Subcutaneous abdominal adipose tissue (tissue), 5 donors: ENCODE measurements around the gene ALDH8A1.
"Not testable (repeated sequence)": the region's sequence is repeated elsewhere in the genome, so short reads cannot be mapped to it uniquely, and the experiment has no call there.

Source experiments
- H3K27ac ChIP-seq: one replicate; pipeline ENCODE4 v1.7.0; 2013; ENCODE audit warnings: low read depth, mild to moderate bottlenecking, inconsistent platforms, low read length, moderate library complexity
- H3K27me3 ChIP-seq, 5 donors: one replicate each; pipeline ENCODE4 v1.7.0; 2013; ENCODE audit warnings: low read length in 5 of 5, inconsistent platforms in 1 of 5; ENCODE audit not compliant: control insufficient read depth in 5 of 5, insufficient read depth in 4 of 5
- H3K36me3 ChIP-seq, 5 donors: one replicate each; pipeline ENCODE4 v1.7.0; 2013; ENCODE audit warnings: low read length in 5 of 5; ENCODE audit not compliant: control insufficient read depth in 5 of 5, insufficient read depth in 5 of 5
- H3K4me1 ChIP-seq, 5 donors: one replicate each; pipeline ENCODE4 v1.7.0; 2013; ENCODE audit warnings: low read length in 5 of 5, mild to moderate bottlenecking in 3 of 5, moderate library complexity in 1 of 5; ENCODE audit not compliant: control insufficient read depth in 5 of 5, insufficient read depth in 5 of 5
- H3K4me3 ChIP-seq, 5 donors: one replicate each; pipeline ENCODE4 v1.7.0; 2013; ENCODE audit warnings: low read length in 5 of 5, low read depth in 1 of 5
- H3K9ac ChIP-seq, 5 donors: one replicate each; pipeline ENCODE4 v1.7.0; 2013; ENCODE audit warnings: low read length in 5 of 5, mild to moderate bottlenecking in 4 of 5, moderate library complexity in 3 of 5
- H3K9me3 ChIP-seq, 5 donors: one replicate each; pipeline ENCODE4 v1.7.0; 2013; ENCODE audit warnings: low read length in 5 of 5; ENCODE audit not compliant: control insufficient read depth in 5 of 5
- donor health status: healthy.
- donor health status: healthy.
- donor health status: healthy.
- donor health status: healthy.
- donor health status: healthy.

The ALDH8A1 gene

GRCh38 chr6:134902074-134902861 lies 47.6 kb downstream of the ALDH8A1 start:
- Histone ChIP-seq H3K27ac (no peak overlapping the region), H3K27me3 (no peaks in the 10 kb centered on the region), H3K4me1 (no peaks in the 10 kb centered on the region), H3K9ac (no peak overlapping the region), H3K9me3 (no peaks in the 10 kb centered on the region), H3K4me3 (no peak overlapping the region), H3K36me3 (no peaks in the 10 kb centered on the region)

GRCh38 chr6:134898575-134898974 lies 51.3 kb downstream of the ALDH8A1 start:
- H3K9me3 ChIP-seq = no peaks in the 10 kb centered on the region
- no peaks in the 10 kb centered on the region for H3K36me3 ChIP-seq
- no peak overlapping the region for H3K4me3 ChIP-seq
- H3K27ac ChIP-seq = no peak overlapping the region
- H3K27me3 ChIP-seq = peaks cover 0 to 5% (median 0%) of the 10 kb centered on the region in 5 donors
- H3K9ac ChIP-seq = no peak overlapping the region
- H3K4me1 ChIP-seq = no peaks in the 10 kb centered on the region

- H3K4me1 ChIP-seq, H3K27me3 ChIP-seq, H3K4me3 ChIP-seq, H3K36me3 ChIP-seq, H3K9me3 ChIP-seq, H3K27ac ChIP-seq, H3K9ac ChIP-seq: not testable (repeated sequence)
Measured at GRCh38 chr6:134898166-134898565, 51.7 kb downstream of the ALDH8A1 start.

DNA sequence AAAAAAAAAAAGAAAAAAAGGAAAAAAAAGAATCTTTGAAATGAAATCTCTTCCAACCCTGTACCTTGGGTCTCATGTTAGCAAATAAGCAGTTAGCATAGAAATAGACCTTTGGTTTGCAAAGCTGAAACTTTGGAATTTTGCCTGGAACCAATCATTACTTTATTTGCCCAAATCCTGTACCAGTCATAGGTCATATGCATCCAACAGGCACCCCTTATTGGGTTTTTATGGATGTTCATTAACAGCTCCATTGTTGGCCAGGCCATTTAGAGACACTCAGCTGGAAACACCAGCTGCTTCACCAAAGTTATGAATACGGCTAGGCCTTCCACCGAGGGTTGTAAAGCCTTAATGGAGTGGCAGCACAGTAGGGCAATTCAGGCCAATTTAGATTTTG lies 53.0 kb downstream of the ALDH8A1 start:
- no peaks in the 10 kb centered on the region for H3K36me3 ChIP-seq
- no peaks in the 10 kb centered on the region for H3K4me1 ChIP-seq
- peaks cover 0 to 8% (median 7%) of the 10 kb centered on the region in 5 donors for H3K9me3 ChIP-seq
- no peak overlapping the region for H3K27ac ChIP-seq
- no peak overlapping the region for H3K4me3 ChIP-seq
- H3K27me3 ChIP-seq = peaks cover 0 to 6% (median 0%) of the 10 kb centered on the region in 5 donors
- no peak overlapping the region for H3K9ac ChIP-seq

- peaks cover 0 to 12% (median 7%) of the 10 kb centered on the region in 5 donors for H3K9me3 ChIP-seq
- no peaks in the 10 kb centered on the region for H3K36me3 ChIP-seq
- no peaks in the 10 kb centered on the region for H3K4me1 ChIP-seq
- H3K27me3 ChIP-seq = peaks cover 0 to 9% (median 0%) of the 10 kb centered on the region in 5 donors
- no peak overlapping the region for H3K27ac ChIP-seq
- no peak overlapping the region for H3K9ac ChIP-seq
- H3K4me3 ChIP-seq = no peak overlapping the region
Measured at GRCh38 chr6:134894800-134895199, 55.1 kb downstream of the ALDH8A1 start.

DNA sequence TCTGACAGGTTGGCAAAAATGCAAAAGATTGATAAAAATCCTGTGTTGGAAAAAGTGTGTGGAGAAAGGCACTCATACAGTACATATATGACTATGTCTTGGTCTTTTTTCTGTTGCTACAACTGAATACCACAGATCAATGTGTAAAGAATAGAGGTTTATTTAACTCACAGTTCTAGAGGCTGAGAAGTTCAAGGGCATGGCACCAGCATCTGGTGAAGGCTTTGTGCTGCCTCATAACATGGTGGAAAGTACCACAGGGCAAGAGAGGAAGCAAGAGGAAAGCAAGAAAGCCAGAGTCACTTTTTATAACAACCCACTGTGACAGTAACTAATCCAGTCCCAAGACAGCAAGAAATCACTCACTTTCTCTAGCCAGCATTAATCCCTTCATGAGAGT lies 57.5 kb downstream of the ALDH8A1 start:
- Histone ChIP-seq H3K27me3 (peaks cover 0 to 9% (median 0%) of the 10 kb centered on the region in 5 donors), H3K9me3 (peaks cover 0 to 12% (median 7%) of the 10 kb centered on the region in 5 donors), H3K4me1 (no peaks in the 10 kb centered on the region), H3K9ac (no peak overlapping the region), H3K4me3 (no peak overlapping the region), H3K36me3 (no peaks in the 10 kb centered on the region), H3K27ac (no peak overlapping the region)

DNA sequence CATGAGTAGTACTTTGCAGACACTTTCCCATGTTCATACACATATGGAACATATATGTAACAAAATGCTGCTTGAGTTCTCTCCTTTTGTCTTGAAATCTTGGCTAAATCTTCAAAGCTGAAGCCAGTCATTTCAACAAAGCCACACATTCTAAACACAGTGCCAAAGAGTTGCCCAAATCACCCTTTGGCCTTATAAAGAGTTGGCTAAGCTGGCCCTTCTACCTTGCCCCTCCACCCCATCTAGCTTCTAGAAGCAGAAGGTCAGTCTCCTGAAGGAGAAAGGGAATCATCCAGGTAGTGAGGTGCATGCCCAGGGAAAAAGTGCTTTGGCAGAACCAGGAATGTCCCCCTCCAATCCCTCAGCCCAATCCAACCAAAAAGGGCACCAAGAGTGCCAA lies 58.3 kb downstream of the ALDH8A1 start:
- Histone ChIP-seq H3K27me3 (peaks cover 0 to 9% (median 0%) of the 10 kb centered on the region in 5 donors), H3K27ac (no peak overlapping the region)

GRCh38 chr6:134888316-134888715 lies 61.6 kb downstream of the ALDH8A1 start:
- Histone ChIP-seq H3K9ac (no peak overlapping the region), H3K4me3 (no peak overlapping the region), H3K4me1 (no peaks in the 10 kb centered on the region), H3K36me3 (no peaks in the 10 kb centered on the region), H3K9me3 (peaks cover 0 to 12% (median 7%) of the 10 kb centered on the region in 5 donors), H3K27ac (no peak overlapping the region), H3K27me3 (peaks cover 0 to 5% (median 0%) of the 10 kb centered on the region in 5 donors)

More for the DNA sequence above, 58.3 kb downstream of the ALDH8A1 start:
- H3K4me3 ChIP-seq = no peak overlapping the region
- H3K36me3 ChIP-seq = no peaks in the 10 kb centered on the region
- H3K9me3 ChIP-seq = peaks cover 0 to 12% (median 7%) of the 10 kb centered on the region in 5 donors
- H3K9ac ChIP-seq = no peak overlapping the region
- H3K4me1 ChIP-seq = no peaks in the 10 kb centered on the region

GRCh38 chr6:134884752-134885151 lies 65.1 kb downstream of the ALDH8A1 start:
- no peak overlapping the region for H3K4me3 ChIP-seq
- H3K27me3 ChIP-seq = no peaks in the 10 kb centered on the region
- H3K4me1 ChIP-seq = peaks cover 0 to 4% (median 0%) of the 10 kb centered on the region in 5 donors
- H3K36me3 ChIP-seq = no peaks in the 10 kb centered on the region
- H3K27ac ChIP-seq = no peak overlapping the region
- H3K9ac ChIP-seq = no peak overlapping the region
- no peaks in the 10 kb centered on the region for H3K9me3 ChIP-seq

- Histone ChIP-seq H3K9ac (no peak overlapping the region), H3K4me3 (no peak overlapping the region), H3K27me3 (peaks cover 0 to 1% (median 0%) of the 10 kb centered on the region in 5 donors), H3K27ac (no peak overlapping the region), H3K36me3 (no peaks in the 10 kb centered on the region), H3K9me3 (no peaks in the 10 kb centered on the region), H3K4me1 (peaks cover 0 to 4% (median 0%) of the 10 kb centered on the region in 5 donors)
Measured at GRCh38 chr6:134883314-134883713, 66.6 kb downstream of the ALDH8A1 start.
